Posterior vena cava (tissue), 2 donors: ENCODE results near the gene H2BK1. TPM values are rescaled to one million over a fixed set of nuclear protein-coding genes. Genes with fewer than 3 reads are reported as not detected.

Experiments
- DNase-seq: peaks from one replicate; pipeline ENCODE4 v3.0.0-alpha.2; 2020; ENCODE audit warnings: low spot score
- intact Hi-C, 2 donors: fragments of 100-400 bp; cut with DNase I; formaldehyde crosslinking; loops; one replicate each; pipeline versions ENCODE4 v1.14.1 to v1.14.2; 2022 to 2023
- total RNA-seq, 2 donors: library from RNA; stranded (reverse); fragmentation: NEBNext Ultra II Directional; extraction: Animal tissue kit (Norgen Biotek cat#: 25700); gene quantifications; one replicate each; pipeline ENCODE4 v1.2.1, GENCODE V29; 2021
- donor health status: DM: yes; HTN: yes; CAD: no.
- donor health status: DM: yes; HTN: yes; CAD: no.

The H2BK1 gene
- total RNA-seq, 2 donors from 2014 or later, result 1.1 TPM; not detected in 1

- intact Hi-C loops, result loop anchor here in 1 of 2 donors (5.0 kb wide), 1 partner anchor 46 kb away; no protein-coding TSS in a partner anchor
- DNase-seq, result peak; percentile 76
These were observed 36.7 kb downstream of the H2BK1 start for GRCh38 chr7:151173386-151174245.

DNA sequence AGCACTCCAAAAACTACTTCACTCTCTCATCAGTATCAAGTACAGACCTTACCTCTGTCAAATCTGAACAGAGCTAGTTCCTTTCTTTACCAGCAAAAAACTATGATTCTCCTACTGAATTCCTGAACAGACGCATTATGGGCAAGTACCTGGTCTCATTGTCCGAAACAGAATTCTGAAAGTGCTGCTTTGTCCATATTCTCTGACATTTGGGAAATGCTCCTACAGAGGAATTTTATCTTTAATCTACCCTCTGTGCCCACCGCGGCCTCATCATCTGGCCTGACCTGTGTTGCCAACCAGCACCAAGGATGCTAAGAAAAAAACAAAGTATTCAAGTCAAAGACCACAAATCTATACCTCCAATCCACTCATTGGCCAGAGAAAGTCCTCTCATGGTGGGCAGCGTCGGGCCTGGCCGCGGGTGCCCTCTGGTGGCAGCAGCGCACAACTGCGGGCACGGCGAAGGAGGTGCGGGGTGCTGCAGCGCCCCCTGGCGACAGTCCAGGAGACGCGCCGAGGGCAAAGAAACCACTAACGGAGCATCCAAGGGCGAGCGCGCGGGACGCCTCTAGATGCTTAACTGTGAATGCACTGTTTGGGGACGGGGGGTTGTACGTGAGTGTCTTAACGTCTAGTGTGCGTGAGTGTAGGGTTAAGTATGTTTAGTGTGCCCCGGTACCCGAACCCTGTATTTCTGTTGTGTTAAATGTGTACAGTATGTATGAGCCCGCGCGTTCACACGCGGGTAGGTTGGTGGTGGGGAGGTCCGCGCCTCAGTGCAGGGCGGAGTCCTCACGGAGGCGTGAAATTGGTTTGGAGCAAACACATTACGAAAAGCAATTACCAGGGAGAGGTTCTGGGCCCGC is 37.8 kb downstream of the H2BK1 start:
- intact Hi-C loops, result loop anchor here in 1 of 2 donors (5.0 kb wide), 1 partner anchor 45 kb away; no protein-coding TSS in a partner anchor
- DNase-seq, result peak; percentile 95

GRCh38 chr7:151168787-151169162 is 41.5 kb downstream of the H2BK1 start:
- intact Hi-C loops, result loop anchor here in 1 of 2 donors (2.0 kb wide), 1 partner anchor 44 kb away; no protein-coding TSS in a partner anchor
- DNase-seq, result no peak

- intact Hi-C loops, result loop anchor here in 1 of 2 donors (2.0 kb wide), 1 partner anchor 43 kb away; no protein-coding TSS in a partner anchor
- peak; percentile 78 for DNase-seq
These were observed 42.1 kb downstream of the H2BK1 start for GRCh38 chr7:151168003-151168786.

- DNase-seq, result peak; percentile 79
- intact Hi-C loops, result no loop called here
These were observed 42.9 kb downstream of the H2BK1 start, which contains the start of gene GBX1 for GRCh38 chr7:151167197-151167961. Gene GBX1 (minus strand): TSS chr7:151167694. CDS start chr7:151167548, 146 bp downstream.

GRCh38 chr7:151166629-151167196 is 43.6 kb downstream of the H2BK1 start:
- intact Hi-C loops, result no loop called here
- DNase-seq, result peak; percentile 82

GRCh38 chr7:151161757-151162156 is 48.5 kb downstream of the H2BK1 start:
- DNase-seq, result no peak
- intact Hi-C loops, result no loop called here

Other genes with a start within 250 kb of the H2BK1 start
- gene KCNH2, start 232.2 kb downstream of the H2BK1 start, total RNA-seq, result 10 to 100 TPM; 27.3 to 37.3 TPM
- 10 to 100 TPM; 27.9 to 71.8 TPM for gene NOS3, start 219.5 kb downstream of the H2BK1 start, total RNA-seq
- not detected for gene ATG9B, start 186.0 kb downstream of the H2BK1 start, total RNA-seq
- 10 to 100 TPM; 19.2 to 24.5 TPM for gene ABCB8, start 182.0 kb downstream of the H2BK1 start, total RNA-seq
- gene ASIC3, start 162.0 kb downstream of the H2BK1 start, total RNA-seq, result 1 to 10 TPM; 1.4 to 1.5 TPM
- 1 to 10 TPM; 5.2 to 7.3 TPM for gene CDK5, start 152.6 kb downstream of the H2BK1 start, total RNA-seq
- 100 to 1,000 TPM; 105 to 212 TPM for gene SLC4A2, start 150.9 kb downstream of the H2BK1 start, total RNA-seq
- gene FASTK, start 129.7 kb downstream of the H2BK1 start, total RNA-seq, result 10 to 100 TPM; 35.5 to 56.3 TPM
- 10 to 100 TPM; 27.4 to 27.7 TPM for gene TMUB1, start 127.0 kb downstream of the H2BK1 start, total RNA-seq
- 10 to 100 TPM; 55.7 to 63.6 TPM for gene AGAP3, start 124.0 kb downstream of the H2BK1 start, total RNA-seq
- not detected for gene GBX1, start 42.8 kb downstream of the H2BK1 start, total RNA-seq
- not detected for gene ASB10, start 23.2 kb downstream of the H2BK1 start, total RNA-seq
- gene ABCF2, start 16.7 kb upstream of the H2BK1 start, total RNA-seq, result 10 to 100 TPM; 24.4 to 27.4 TPM
- 10 to 100 TPM; 37.5 to 40.7 TPM for gene CHPF2, start 22.0 kb upstream of the H2BK1 start, total RNA-seq
- gene SMARCD3, start 38.2 kb upstream of the H2BK1 start, total RNA-seq, result 10 to 100 TPM; 45.8 to 68.4 TPM
- gene NUB1, start 131.3 kb upstream of the H2BK1 start, total RNA-seq, result 10 to 100 TPM; 33.0 to 37.9 TPM
- gene WDR86, start 199.6 kb upstream of the H2BK1 start, total RNA-seq, result 1 to 10 TPM; 4.1 to 6.2 TPM
- gene CRYGN, start 229.7 kb upstream of the H2BK1 start, total RNA-seq, result 1 to 10 TPM in 1 of 2 donors, under 1 TPM in 1; 0.42 to 1.1 TPM